ENCODE measurements around the gene GUCA1C.

The GUCA1C gene

GRCh38 chr3:108947855-108948254, 5.8 kb downstream of the GUCA1C start:
- Histone ChIP-seq H3K36me3 (no peaks in the 10 kb centered on the region), H3K4me3 (no peak overlapping the region), H3K27me3 (no peaks in the 10 kb centered on the region), H3K27ac (no peak overlapping the region), H3K9me3 (no peaks in the 10 kb centered on the region), H3K4me1 (no peaks in the 10 kb centered on the region)
- TF ChIP-seq CTCF (IDR thresholded peaks at IDR 0.05): no peak
- DNase-seq: no peak
- intact Hi-C loops (cut with DNase I; ENCODE audit: low total_unique reads): no loop called here

GRCh38 chr3:108946292-108947285, 7.1 kb downstream of the GUCA1C start:
- intact Hi-C loops (cut with DNase I; ENCODE audit: low total_unique reads): no loop called here
- no peak for TF ChIP-seq CTCF (IDR thresholded peaks at IDR 0.05)
- Histone ChIP-seq H3K27ac (no peak overlapping the region), H3K27me3 (no peaks in the 10 kb centered on the region), H3K4me3 (no peak overlapping the region), H3K36me3 (no peaks in the 10 kb centered on the region), H3K9me3 (no peaks in the 10 kb centered on the region), H3K4me1 (no peaks in the 10 kb centered on the region)
- DNase-seq: no peak

GRCh38 chr3:108940568-108941263, 13.0 kb downstream of the GUCA1C start:
- H3K9me3 ChIP-seq: no peaks in the 10 kb centered on the region
- H3K36me3 ChIP-seq: no peaks in the 10 kb centered on the region
- intact Hi-C loops (cut with DNase I; ENCODE audit: low total_unique reads): no loop called here
- no peak overlapping the region for H3K4me3 ChIP-seq
- H3K27ac ChIP-seq: no peak overlapping the region
- no peak for DNase-seq
- H3K27me3 ChIP-seq: no peaks in the 10 kb centered on the region
- no peaks in the 10 kb centered on the region for H3K4me1 ChIP-seq
- no peak for TF ChIP-seq CTCF (IDR thresholded peaks at IDR 0.05)

- H3K36me3 ChIP-seq: no peaks in the 10 kb centered on the region
- no peak overlapping the region for H3K4me3 ChIP-seq
- no peaks in the 10 kb centered on the region for H3K9me3 ChIP-seq
- H3K27me3 ChIP-seq: no peaks in the 10 kb centered on the region
- intact Hi-C loops (cut with DNase I; ENCODE audit: low total_unique reads): no loop called here
- H3K27ac ChIP-seq: no peak overlapping the region
- no peak for DNase-seq
- no peak for TF ChIP-seq CTCF (IDR thresholded peaks at IDR 0.05)
- no peaks in the 10 kb centered on the region for H3K4me1 ChIP-seq
These were observed 13.5 kb downstream of the GUCA1C start for GRCh38 chr3:108940166-108940565.

- Histone ChIP-seq H3K27ac (no peak overlapping the region), H3K9me3 (no peaks in the 10 kb centered on the region), H3K4me1 (no peaks in the 10 kb centered on the region), H3K27me3 (no peaks in the 10 kb centered on the region), H3K36me3 (no peaks in the 10 kb centered on the region), H3K4me3 (no peak overlapping the region)
- TF ChIP-seq CTCF (IDR thresholded peaks at IDR 0.05): no peak
- no peak for DNase-seq
- intact Hi-C loops (cut with DNase I; ENCODE audit: low total_unique reads): no loop called here
These were observed 16.6 kb downstream of the GUCA1C start for GRCh38 chr3:108936924-108937689.
